Ishikawa (cell line): ENCODE results near the gene ACER3.

ENCODE experiments used
- CEBPB ChIP-seq: IDR thresholded peaks from 2 replicates; pipeline ENCODE4 v1.6.1; 2012
- CREB1 ChIP-seq: IDR thresholded peaks from 2 replicates; pipeline ENCODE4 v1.6.1; 2012; ENCODE audit warnings: low read depth
- EGR1 ChIP-seq: IDR thresholded peaks from 2 replicates; pipeline ENCODE4 v1.6.1; 2012
- EP300 ChIP-seq: IDR thresholded peaks from 2 replicates; pipeline ENCODE4 v1.6.1; 2012; ENCODE audit warnings: borderline replicate concordance
- FOXM1 ChIP-seq: IDR thresholded peaks from 2 replicates; pipeline ENCODE4 v1.6.1; 2012; ENCODE audit warnings: low read depth, borderline replicate concordance
- MAX ChIP-seq: IDR thresholded peaks from 2 replicates; pipeline ENCODE4 v1.6.1; 2012
- NFIC ChIP-seq: IDR thresholded peaks from 2 replicates; pipeline ENCODE4 v1.6.1; 2012
- RAD21 ChIP-seq: IDR thresholded peaks from 2 replicates; pipeline ENCODE4 v1.6.1; 2012; ENCODE audit warnings: low read depth
- REST ChIP-seq: IDR thresholded peaks from 2 replicates; pipeline ENCODE4 v1.6.1; 2012; ENCODE audit warnings: low read depth, mild to moderate bottlenecking
- TAF1 ChIP-seq: IDR thresholded peaks from 2 replicates; pipeline ENCODE4 v1.6.1; 2012; ENCODE audit warnings: low read depth, mild to moderate bottlenecking
- TCF12 ChIP-seq: IDR thresholded peaks from 2 replicates; pipeline ENCODE4 v1.6.1; 2012; ENCODE audit warnings: low read depth
- TEAD4 ChIP-seq: IDR thresholded peaks from 2 replicates; pipeline ENCODE4 v1.6.1; 2012
- USF1 ChIP-seq: IDR thresholded peaks from 2 replicates; pipeline ENCODE4 v1.6.1; 2012
- YY1 ChIP-seq: IDR thresholded peaks from 2 replicates; pipeline ENCODE4 v1.6.1; 2012; ENCODE audit warnings: low read depth
- ZBTB7A ChIP-seq: IDR thresholded peaks from 2 replicates; pipeline ENCODE4 v1.6.1; 2012; ENCODE audit warnings: low read depth

The ACER3 gene

DNA sequence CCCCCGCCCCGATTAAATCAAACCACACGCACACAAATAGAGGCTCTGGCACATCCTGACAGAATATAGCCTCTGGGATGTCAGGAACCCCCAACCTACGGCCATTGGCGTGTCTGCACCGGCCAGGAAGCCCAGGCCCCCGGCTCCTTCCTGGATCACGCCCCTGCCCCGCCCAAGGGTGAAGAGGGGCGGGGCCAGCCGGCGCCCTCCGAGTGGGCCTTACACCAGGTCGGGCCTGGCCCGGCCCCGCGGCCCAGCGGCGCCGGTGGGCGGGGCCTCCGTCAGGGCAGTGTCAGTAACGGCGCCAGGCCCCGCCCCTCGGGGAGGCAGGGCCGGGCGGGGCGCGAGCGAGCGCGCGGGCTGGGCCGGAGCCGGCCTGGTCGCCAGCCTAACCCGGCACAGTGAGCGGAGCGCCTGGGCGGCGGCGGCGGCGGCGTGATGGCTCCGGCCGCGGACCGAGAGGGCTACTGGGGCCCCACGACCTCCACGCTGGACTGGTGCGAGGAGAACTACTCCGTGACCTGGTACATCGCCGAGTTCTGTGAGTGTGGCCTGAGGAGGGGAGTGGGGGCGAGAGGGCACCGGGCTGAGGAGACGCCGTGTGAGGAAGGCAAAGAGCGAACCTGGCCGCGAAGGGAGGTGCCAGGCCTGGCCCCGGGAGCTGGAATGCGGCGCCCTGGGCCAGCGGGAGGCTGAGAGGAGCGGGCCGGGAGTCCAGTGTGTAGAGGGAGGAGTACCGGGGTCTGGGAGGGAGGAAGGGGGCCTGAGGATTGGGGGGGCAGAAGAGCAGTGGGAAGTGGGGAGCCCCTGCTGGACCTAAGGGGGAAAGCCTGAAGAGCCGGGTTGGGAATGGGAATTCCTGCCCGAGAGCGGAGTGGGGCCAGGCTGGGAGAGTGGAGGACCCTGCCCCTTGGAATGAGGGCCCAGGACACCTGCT is at the start of gene ACER3:
ACER3 (plus strand) TSS at position 380 of the 937 bp plus-strand sequence; CDS start at position 439, 59 bp downstream.
- TF ChIP-seq REST (no peak), MAX (peak; percentile 34; the same call in 1 of the 2 replicates), CEBPB (no peak), CREB1 (no peak), TAF1 (peak; percentile 62; the same call in 1 of the 2 replicates), TEAD4 (peak; percentile 74), NFIC (no peak), FOXM1 (no peak), EP300 (no peak), EGR1 (no peak), ZBTB7A (peak; percentile 70), TCF12 (no peak), RAD21 (no peak), USF1 (no peak), YY1 (peak; percentile 36; the same call in 1 of the 2 replicates)

DNA sequence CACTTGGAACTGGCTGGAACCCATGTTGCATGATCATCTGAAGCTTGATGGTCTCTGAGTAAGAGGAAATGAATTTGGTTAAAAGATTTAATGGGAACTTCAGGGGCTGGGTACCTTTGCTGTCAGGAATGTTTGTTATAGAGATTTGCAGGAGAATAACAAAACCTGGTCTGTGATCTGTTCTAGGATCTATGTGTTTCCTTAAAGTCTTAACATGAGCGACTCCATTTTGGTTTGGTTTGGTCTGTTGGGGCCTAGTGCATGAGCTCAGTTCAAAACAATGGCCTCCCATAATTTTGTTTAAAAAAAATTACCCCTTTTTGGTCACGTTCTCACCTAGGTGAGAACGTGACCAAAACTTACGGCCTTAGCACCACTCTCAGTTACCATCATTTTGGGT is 49.5 kb upstream of the ACER3 start:
- TF ChIP-seq TEAD4: no peak
- no peak for TF ChIP-seq EP300
- no peak for TF ChIP-seq RAD21
- no peak for TF ChIP-seq FOXM1
- no peak for TF ChIP-seq YY1
- TF ChIP-seq TAF1: no peak

DNA sequence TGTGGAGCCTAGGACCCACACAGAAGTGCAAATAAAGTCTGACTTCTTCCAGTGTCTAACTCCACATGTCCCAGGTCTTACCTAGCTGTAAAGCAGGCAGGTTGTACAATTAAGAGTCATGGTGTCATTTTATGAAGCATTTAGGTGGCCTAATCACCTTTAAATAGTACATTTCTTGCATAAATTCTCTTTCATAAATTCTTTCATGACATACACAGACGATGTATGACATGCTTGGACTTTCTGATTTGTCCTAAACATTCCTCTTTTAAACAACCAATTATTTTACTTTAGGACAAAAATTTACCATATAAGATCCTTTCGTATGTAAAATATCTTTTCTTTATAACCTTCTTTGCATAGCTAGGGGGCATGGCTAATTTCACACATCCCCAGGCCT is 46.3 kb upstream of the ACER3 start:
- no peak for TF ChIP-seq FOXM1
- no peak for TF ChIP-seq REST
- TF ChIP-seq YY1: no peak
- TF ChIP-seq TAF1: no peak
- TF ChIP-seq EGR1: no peak
- TF ChIP-seq CEBPB: no peak
- TF ChIP-seq TEAD4: no peak
- no peak for TF ChIP-seq USF1
- TF ChIP-seq MAX: no peak
- no peak for TF ChIP-seq ZBTB7A
- TF ChIP-seq CREB1: no peak
- no peak for TF ChIP-seq EP300
- TF ChIP-seq TCF12: no peak
- TF ChIP-seq NFIC: no peak
- no peak for TF ChIP-seq RAD21

GRCh38 chr11:76820184-76820566 is 40.5 kb upstream of the ACER3 start:
- TF ChIP-seq ZBTB7A (no peak), NFIC (no peak), CEBPB (no peak), RAD21 (no peak), TCF12 (no peak), REST (no peak), EP300 (no peak), TAF1 (no peak)

DNA sequence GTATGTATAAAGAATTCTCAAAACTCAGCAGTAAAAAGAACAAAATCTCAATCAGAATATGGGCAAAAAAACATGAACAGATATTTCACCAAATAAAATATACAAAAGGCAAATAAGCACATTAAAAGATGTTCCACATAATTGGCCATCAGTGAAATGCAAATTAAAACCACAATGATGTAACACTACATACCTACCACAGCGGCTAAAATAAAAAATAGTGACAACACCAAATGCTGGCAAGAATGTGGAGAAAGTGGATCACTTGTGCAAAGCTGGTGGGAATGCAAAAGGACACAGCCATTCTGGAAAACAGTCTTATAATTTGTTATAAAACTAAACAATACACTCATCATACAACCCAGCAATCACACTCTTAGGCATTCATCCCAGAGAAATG is 38.3 kb upstream of the ACER3 start:
- TF ChIP-seq CEBPB: no peak
- TF ChIP-seq CREB1: no peak
- TF ChIP-seq TEAD4: no peak
- no peak for TF ChIP-seq RAD21
- no peak for TF ChIP-seq TAF1
